ENCODE results near the gene NPEPPS.
"Not testable (repeated sequence)": the region's sequence is repeated elsewhere in the genome, so short reads cannot be mapped to it uniquely, and the experiment has no call there.

DNA sequence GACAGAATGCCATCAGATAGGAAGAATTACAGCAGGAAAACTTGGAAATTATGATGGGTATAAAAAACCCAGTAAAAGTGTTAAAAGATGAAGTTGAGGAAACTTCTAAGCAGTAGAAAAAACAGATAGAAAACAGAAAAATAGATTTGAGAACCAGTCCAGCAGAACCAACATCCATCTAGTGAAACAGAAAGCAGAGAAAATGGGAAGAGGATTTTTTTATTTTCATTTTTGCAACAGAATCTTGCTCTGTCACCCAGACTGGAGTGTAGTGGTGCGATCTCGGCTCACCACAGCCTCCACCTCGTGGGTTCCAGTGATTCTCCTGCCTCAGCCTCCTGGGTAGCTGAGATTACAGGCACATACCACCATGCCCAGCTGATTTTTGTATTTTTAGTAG is 41.7 kb downstream of the NPEPPS start:
- not testable (repeated sequence) for TF ChIP-seq ZNF274 (IDR thresholded peaks at IDR 0.05; ENCODE audit: low read length); ZNF274 (tag by site-specific recombination; IDR thresholded peaks at IDR 0.05; ENCODE audit: borderline replicate concordance); ZNF843 (tag by site-specific recombination; IDR thresholded peaks at IDR 0.05)
- TF ChIP-seq, protein P1, sequence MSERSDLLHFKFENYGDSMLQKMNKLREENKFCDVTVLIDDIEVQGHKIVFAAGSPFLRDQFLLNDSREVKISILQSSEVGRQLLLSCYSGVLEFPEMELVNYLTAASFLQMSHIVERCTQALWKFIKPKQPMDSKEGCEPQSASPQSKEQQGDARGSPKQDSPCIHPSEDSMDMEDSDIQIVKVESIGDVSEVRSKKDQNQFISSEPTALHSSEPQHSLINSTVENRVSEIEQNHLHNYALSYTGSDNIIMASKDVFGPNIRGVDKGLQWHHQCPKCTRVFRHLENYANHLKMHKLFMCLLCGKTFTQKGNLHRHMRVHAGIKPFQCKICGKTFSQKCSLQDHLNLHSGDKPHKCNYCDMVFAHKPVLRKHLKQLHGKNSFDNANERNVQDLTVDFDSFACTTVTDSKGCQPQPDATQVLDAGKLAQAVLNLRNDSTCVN (tag by site-specific recombination; optimal IDR thresholded peaks at IDR 0.05), result not testable (repeated sequence)

Data from HEK293 (cell line).